ENCODE data around the gene ADARB1.

Gene ADARB1

GRCh38 chr21:45225741-45226327 lies 151.5 kb downstream of the ADARB1 start:
- DNase-seq (ENCODE audit: low spot score) = no peak

- DNase-seq (ENCODE audit: low spot score) = no peak
Measured at GRCh38 chr21:45226540-45227326, 152.4 kb downstream of the ADARB1 start.

- DNase-seq (ENCODE audit: low spot score) = no peak
Measured at GRCh38 chr21:45227735-45228134, 153.4 kb downstream of the ADARB1 start.

- peak; percentile 87 for DNase-seq (ENCODE audit: low spot score)
Measured at GRCh38 chr21:45228171-45228641, 153.8 kb downstream of the ADARB1 start.

GRCh38 chr21:45228656-45229240 lies 154.4 kb downstream of the ADARB1 start:
- no peak for DNase-seq (ENCODE audit: low spot score)

- no peak for DNase-seq (ENCODE audit: low spot score)
Measured at GRCh38 chr21:45231705-45232104, 157.3 kb downstream of the ADARB1 start.

- DNase-seq (ENCODE audit: low spot score) = no peak
Measured at GRCh38 chr21:45234127-45234526, 159.7 kb downstream of the ADARB1 start.

GRCh38 chr21:45234965-45235364 lies 160.6 kb downstream of the ADARB1 start:
- DNase-seq (ENCODE audit: low spot score) = no peak

- DNase-seq (ENCODE audit: low spot score) = no peak
Measured at GRCh38 chr21:45235488-45235887, 161.1 kb downstream of the ADARB1 start.

- no peak for DNase-seq (ENCODE audit: low spot score)
Measured at GRCh38 chr21:45236481-45236880, 162.1 kb downstream of the ADARB1 start.

- no peak for DNase-seq (ENCODE audit: low spot score)
Measured at GRCh38 chr21:45237401-45237800, 163.0 kb downstream of the ADARB1 start.

- DNase-seq (ENCODE audit: low spot score) = no peak
Measured at GRCh38 chr21:45241357-45241756, 167.0 kb downstream of the ADARB1 start.

GRCh38 chr21:45243603-45244002 lies 169.2 kb downstream of the ADARB1 start:
- DNase-seq (ENCODE audit: low spot score) = no peak

- no peak for DNase-seq (ENCODE audit: low spot score)
Measured at GRCh38 chr21:45244799-45245340, 170.5 kb downstream of the ADARB1 start.

- peak; percentile 2 for DNase-seq (ENCODE audit: low spot score)
Measured at GRCh38 chr21:45246386-45247320, 172.3 kb downstream of the ADARB1 start.

- no peak for DNase-seq (ENCODE audit: low spot score)
Measured at GRCh38 chr21:45248301-45248892, 174.0 kb downstream of the ADARB1 start.

GRCh38 chr21:45248893-45249381 lies 174.6 kb downstream of the ADARB1 start:
- peak; percentile 45 for DNase-seq (ENCODE audit: low spot score)

- no peak for DNase-seq (ENCODE audit: low spot score)
Measured at GRCh38 chr21:45249626-45250025, 175.2 kb downstream of the ADARB1 start.

- DNase-seq (ENCODE audit: low spot score) = no peak
Measured at GRCh38 chr21:45250272-45250671, 175.9 kb downstream of the ADARB1 start.

GRCh38 chr21:45250914-45251634 lies 176.7 kb downstream of the ADARB1 start:
- peak; percentile 2 for DNase-seq (ENCODE audit: low spot score)
